ENCODE data around the gene ZNRF3. TPM values are rescaled to one million over a fixed set of nuclear protein-coding genes. Genes with fewer than 3 reads are reported as not detected.

Gene ZNRF3
- total and polyA plus RNA-seq, 4 donors = 3.5 to 10.2 (median 6.9) TPM

DNA sequence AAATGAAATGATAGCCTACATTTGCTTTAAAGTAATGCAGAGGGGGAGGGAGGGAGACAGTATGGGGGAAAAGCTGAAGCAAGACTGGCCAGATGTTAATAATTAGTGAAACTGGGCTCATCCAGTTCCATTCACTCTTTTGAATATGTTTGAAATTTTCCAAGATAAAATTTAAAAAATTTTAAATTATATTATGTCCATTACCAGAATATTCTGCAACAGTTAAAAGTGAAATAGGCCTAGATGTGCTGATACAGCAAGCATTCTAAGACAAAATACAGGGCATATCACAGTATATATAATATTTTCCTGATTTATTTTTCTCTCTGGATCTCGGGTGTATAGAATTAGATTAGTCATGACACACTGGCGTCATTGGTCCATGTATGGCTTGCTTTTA is 13.6 kb upstream of the ZNRF3 start:
- TF ChIP-seq CTCF (IDR thresholded peaks at IDR 0.05; ENCODE audit: control extremely low read depth, extremely low read depth) = no peak
- no peaks in the 10 kb centered on the region for H3K27me3 ChIP-seq (ENCODE audit: control insufficient read depth in 3 of 3, insufficient read depth in 3 of 3, low read length in 2 of 3)
- ATAC-seq (ENCODE audit: insufficient read depth, low FRiP score) (no peak), DNase-seq (no peak)
- no peaks in the 10 kb centered on the region for H3K36me3 ChIP-seq (ENCODE audit: control insufficient read depth in 4 of 4, insufficient read depth in 4 of 4, low read length in 4 of 4)
- no peak overlapping the region for H3K9ac ChIP-seq (ENCODE audit: insufficient read depth in 1 of 2, low read length in 2 of 2)
- no peak overlapping the region for H3K27ac ChIP-seq (ENCODE audit: low read depth in 1 of 2, low read length in 1 of 2)
- 94 to 99% methylated on average over 2 of the region's 2 CpGs for WGBS, 2 donors
- no peak overlapping the region for H3K4me3 ChIP-seq
- peaks cover 0 to 1% (median 0%) of the 10 kb centered on the region in 4 donors for H3K9me3 ChIP-seq (ENCODE audit: control insufficient read depth in 4 of 4, insufficient read depth in 3 of 4, low read length in 3 of 4)
- peaks cover 0 to 6% (median 0%) of the 10 kb centered on the region in 5 donors for H3K4me1 ChIP-seq (ENCODE audit: control insufficient read depth in 5 of 5, insufficient read depth in 5 of 5, low read length in 5 of 5)

DNA sequence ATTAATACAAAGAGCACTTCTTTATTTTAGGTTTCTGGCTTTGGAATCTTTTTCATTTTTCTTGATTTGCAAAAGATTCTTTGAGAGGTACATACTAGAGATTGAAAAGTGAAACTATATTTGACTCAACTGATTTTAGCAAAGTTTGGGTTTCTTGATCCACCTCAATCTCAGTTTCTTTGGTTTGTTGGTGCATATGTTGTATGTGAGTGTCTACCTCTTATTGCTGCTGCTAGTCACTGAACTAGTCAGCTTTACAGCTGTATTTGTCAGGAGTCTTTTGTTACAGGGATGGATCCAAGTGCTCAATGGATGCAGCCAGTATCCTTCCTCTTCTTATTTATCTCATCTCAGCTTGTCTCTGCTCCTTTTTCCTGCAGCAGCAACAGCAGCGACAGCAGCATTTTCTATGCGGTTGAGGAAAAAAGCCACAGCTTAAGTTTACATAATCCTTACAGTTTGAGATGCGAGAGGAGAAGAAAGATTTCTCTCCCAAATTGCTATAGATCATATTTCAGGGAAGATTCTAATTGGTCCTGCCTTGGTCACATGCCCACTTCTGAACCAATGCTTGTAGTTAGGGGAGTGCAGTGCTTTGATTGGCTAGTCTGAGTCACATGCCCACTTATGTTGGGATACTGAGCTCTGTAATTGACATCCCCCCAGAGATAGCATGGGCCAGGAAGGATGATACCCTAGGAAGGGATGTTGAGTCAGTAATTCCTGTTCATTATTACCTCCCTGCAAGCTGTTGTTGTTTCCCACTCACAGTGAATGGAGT is 10.0 kb upstream of the ZNRF3 start:
- no peak for TF ChIP-seq CTCF (IDR thresholded peaks at IDR 0.05; ENCODE audit: control extremely low read depth, extremely low read depth)
- DNase-seq = no peak
- Histone ChIP-seq H3K36me3 (ENCODE audit: control insufficient read depth in 4 of 4, insufficient read depth in 4 of 4, low read length in 4 of 4) (no peaks in the 10 kb centered on the region), H3K4me1 (ENCODE audit: control insufficient read depth in 5 of 5, insufficient read depth in 5 of 5, low read length in 5 of 5) (no peaks in the 10 kb centered on the region), H3K27me3 (ENCODE audit: control insufficient read depth in 3 of 3, insufficient read depth in 3 of 3, low read length in 2 of 3) (no peaks in the 10 kb centered on the region), H3K9ac (ENCODE audit: insufficient read depth in 1 of 2, low read length in 2 of 2) (no peak overlapping the region), H3K4me3 (no peak overlapping the region), H3K27ac (ENCODE audit: low read depth in 1 of 2, low read length in 1 of 2) (no peak overlapping the region), H3K9me3 (ENCODE audit: control insufficient read depth in 4 of 4, insufficient read depth in 3 of 4, low read length in 3 of 4) (no peaks in the 10 kb centered on the region)
- no peak for ATAC-seq (ENCODE audit: insufficient read depth, low FRiP score)
- 75 to 79% methylated on average over 3 of the region's 3 CpGs for WGBS, 2 donors

GRCh38 chr22:28874061-28874460 is 9.3 kb upstream of the ZNRF3 start:
- Histone ChIP-seq H3K9me3 (ENCODE audit: control insufficient read depth in 4 of 4, insufficient read depth in 3 of 4, low read length in 3 of 4) (no peaks in the 10 kb centered on the region), H3K4me1 (ENCODE audit: control insufficient read depth in 5 of 5, insufficient read depth in 5 of 5, low read length in 5 of 5) (no peaks in the 10 kb centered on the region), H3K4me3 (no peak overlapping the region), H3K9ac (ENCODE audit: insufficient read depth in 1 of 2, low read length in 2 of 2) (no peak overlapping the region), H3K27me3 (ENCODE audit: control insufficient read depth in 3 of 3, insufficient read depth in 3 of 3, low read length in 2 of 3) (no peaks in the 10 kb centered on the region), H3K36me3 (ENCODE audit: control insufficient read depth in 4 of 4, insufficient read depth in 4 of 4, low read length in 4 of 4) (no peaks in the 10 kb centered on the region), H3K27ac (ENCODE audit: low read depth in 1 of 2, low read length in 1 of 2) (no peak overlapping the region)
- DNase-seq (no peak), ATAC-seq (ENCODE audit: insufficient read depth, low FRiP score) (no peak)
- no peak for TF ChIP-seq CTCF (IDR thresholded peaks at IDR 0.05; ENCODE audit: control extremely low read depth, extremely low read depth)
- WGBS, 2 donors = 84 to 86% methylated on average over 3 of the region's 3 CpGs

Data from lung (tissue), 12 donors.